Retinal pigment epithelial cell (primary cell): Measurements from ENCODE around the gene EFTUD2.

Experiments used
- DNase-seq: peaks from one replicate; pipeline ENCODE4 v3.0.0-alpha.2; 2010; ENCODE audit warnings: low read depth
- H3K4me3 ChIP-seq: 2 replicates; pipeline ENCODE4 v1.5.1; 2011; ENCODE audit warnings: mild to moderate bottlenecking, low read length, control low read depth, moderate library complexity
- CTCF ChIP-seq: conservative IDR thresholded peaks from 2 replicates; pipeline ENCODE4 v1.5.1; 2011; ENCODE audit warnings: low read depth, low read length, control low read depth, inconsistent platforms

Gene EFTUD2

GRCh38 chr17:44842748-44843147 is 56.5 kb downstream of the EFTUD2 start:
- no peak for DNase-seq
- TF ChIP-seq CTCF, result no peak
- H3K4me3 ChIP-seq, result no peak overlapping the region

- no peak for DNase-seq
- no peak for TF ChIP-seq CTCF
- no peak overlapping the region for H3K4me3 ChIP-seq
Measured at GRCh38 chr17:44840936-44841335, 58.3 kb downstream of the EFTUD2 start.

- TF ChIP-seq CTCF, result no peak
- no peak overlapping the region for H3K4me3 ChIP-seq
- no peak for DNase-seq
Measured at GRCh38 chr17:44840274-44840673, 59.0 kb downstream of the EFTUD2 start.

GRCh38 chr17:44837196-44837595 is 62.0 kb downstream of the EFTUD2 start:
- no peak for TF ChIP-seq CTCF
- no peak for DNase-seq

GRCh38 chr17:44832805-44833204 is 66.4 kb downstream of the EFTUD2 start:
- H3K4me3 ChIP-seq, result no peak overlapping the region
- no peak for DNase-seq
- TF ChIP-seq CTCF, result peak; percentile 13

More at GRCh38 chr17:44837196-44837595, 62.0 kb downstream of the EFTUD2 start:
- no peak overlapping the region for H3K4me3 ChIP-seq

GRCh38 chr17:44831371-44831770 is 67.9 kb downstream of the EFTUD2 start:
- DNase-seq, result no peak
- TF ChIP-seq CTCF, result no peak
- no peak overlapping the region for H3K4me3 ChIP-seq

- no peak for TF ChIP-seq CTCF
- H3K4me3 ChIP-seq, result peak overlapping the region; percentile 72
- no peak for DNase-seq
Measured at GRCh38 chr17:44830359-44831288, 68.6 kb downstream of the EFTUD2 start.
